Stimulated activated naive CD8-positive, alpha-beta T cell treated with anti-CD3 and anti-CD28 coated beads, Interleukin-15, Interleukin-2, amounts not matched to agents 100 ng/mL and 50 ng/mL, for 24 hours (primary cell): Measurements from ENCODE around the gene COL5A1.

Source experiments
- H3K27ac Mint-ChIP-seq: one replicate; pipeline ENCODE4 v1.8.0; 2021; ENCODE audit warnings: mild to moderate bottlenecking, mixed read lengths
- H3K27me3 Mint-ChIP-seq: one replicate; pipeline ENCODE4 v1.8.0; 2021; ENCODE audit warnings: mixed read lengths
- H3K36me3 Mint-ChIP-seq: one replicate; pipeline ENCODE4 v1.8.0; 2021; ENCODE audit warnings: low read depth, mixed read lengths
- H3K4me1 Mint-ChIP-seq: one replicate; pipeline ENCODE4 v1.8.0; 2021; ENCODE audit warnings: low read depth, mixed read lengths
- H3K4me3 Mint-ChIP-seq: one replicate; pipeline ENCODE4 v1.8.0; 2021; ENCODE audit warnings: mild to moderate bottlenecking, mixed read lengths
- H3K9me3 Mint-ChIP-seq: one replicate; pipeline ENCODE4 v1.8.0; 2021; ENCODE audit warnings: mixed read lengths

The COL5A1 gene

GRCh38 chr9:134784577-134785305, 143.1 kb downstream of the COL5A1 start:
- Mint-ChIP-seq H3K4me3 (no peak overlapping the region), H3K27me3 (no peaks in the 10 kb centered on the region), H3K36me3 (no peaks in the 10 kb centered on the region), H3K9me3 (no peaks in the 10 kb centered on the region), H3K27ac (no peak overlapping the region), H3K4me1 (no peaks in the 10 kb centered on the region)

- H3K27ac Mint-ChIP-seq, result no peak overlapping the region
- no peaks in the 10 kb centered on the region for H3K4me1 Mint-ChIP-seq
- H3K27me3 Mint-ChIP-seq, result no peaks in the 10 kb centered on the region
- no peaks in the 10 kb centered on the region for H3K9me3 Mint-ChIP-seq
- H3K4me3 Mint-ChIP-seq, result no peak overlapping the region
- no peaks in the 10 kb centered on the region for H3K36me3 Mint-ChIP-seq
Measured at GRCh38 chr9:134785325-134786108, 143.9 kb downstream of the COL5A1 start.

GRCh38 chr9:134787601-134788531, 146.3 kb downstream of the COL5A1 start:
- Mint-ChIP-seq H3K27ac (no peak overlapping the region), H3K9me3 (no peaks in the 10 kb centered on the region), H3K4me3 (no peak overlapping the region), H3K27me3 (no peaks in the 10 kb centered on the region), H3K4me1 (no peaks in the 10 kb centered on the region), H3K36me3 (no peaks in the 10 kb centered on the region)

GRCh38 chr9:134789168-134789567, 147.6 kb downstream of the COL5A1 start:
- no peak overlapping the region for H3K27ac Mint-ChIP-seq
- H3K9me3 Mint-ChIP-seq, result no peaks in the 10 kb centered on the region
- no peaks in the 10 kb centered on the region for H3K4me1 Mint-ChIP-seq
- H3K4me3 Mint-ChIP-seq, result no peak overlapping the region
- no peaks in the 10 kb centered on the region for H3K36me3 Mint-ChIP-seq
- H3K27me3 Mint-ChIP-seq, result no peaks in the 10 kb centered on the region

- H3K4me3 Mint-ChIP-seq, result no peak overlapping the region
- no peaks in the 10 kb centered on the region for H3K9me3 Mint-ChIP-seq
- H3K4me1 Mint-ChIP-seq, result no peaks in the 10 kb centered on the region
- H3K27me3 Mint-ChIP-seq, result no peaks in the 10 kb centered on the region
- H3K27ac Mint-ChIP-seq, result no peak overlapping the region
- no peaks in the 10 kb centered on the region for H3K36me3 Mint-ChIP-seq
Measured at GRCh38 chr9:134791009-134791408, 149.4 kb downstream of the COL5A1 start.

GRCh38 chr9:134792627-134793026, 151.0 kb downstream of the COL5A1 start:
- H3K36me3 Mint-ChIP-seq, result no peaks in the 10 kb centered on the region
- no peak overlapping the region for H3K4me3 Mint-ChIP-seq
- H3K4me1 Mint-ChIP-seq, result no peaks in the 10 kb centered on the region
- no peaks in the 10 kb centered on the region for H3K27me3 Mint-ChIP-seq
- no peak overlapping the region for H3K27ac Mint-ChIP-seq
- no peaks in the 10 kb centered on the region for H3K9me3 Mint-ChIP-seq

GRCh38 chr9:134793288-134794188, 151.9 kb downstream of the COL5A1 start:
- no peaks in the 10 kb centered on the region for H3K27me3 Mint-ChIP-seq
- H3K36me3 Mint-ChIP-seq, result no peaks in the 10 kb centered on the region
- H3K4me1 Mint-ChIP-seq, result no peaks in the 10 kb centered on the region
- no peaks in the 10 kb centered on the region for H3K9me3 Mint-ChIP-seq
- H3K4me3 Mint-ChIP-seq, result no peak overlapping the region
- no peak overlapping the region for H3K27ac Mint-ChIP-seq

- Mint-ChIP-seq H3K9me3 (no peaks in the 10 kb centered on the region), H3K4me3 (no peak overlapping the region), H3K4me1 (no peaks in the 10 kb centered on the region), H3K27ac (no peak overlapping the region), H3K36me3 (no peaks in the 10 kb centered on the region), H3K27me3 (no peaks in the 10 kb centered on the region)
Measured at GRCh38 chr9:134794663-134795370, 153.2 kb downstream of the COL5A1 start.

- Mint-ChIP-seq H3K36me3 (no peaks in the 10 kb centered on the region), H3K4me1 (no peaks in the 10 kb centered on the region), H3K4me3 (no peak overlapping the region), H3K27ac (no peak overlapping the region), H3K27me3 (no peaks in the 10 kb centered on the region), H3K9me3 (no peaks in the 10 kb centered on the region)
Measured at GRCh38 chr9:134795446-134795845, 153.8 kb downstream of the COL5A1 start.

GRCh38 chr9:134796882-134797281, 155.3 kb downstream of the COL5A1 start:
- H3K9me3 Mint-ChIP-seq, result no peaks in the 10 kb centered on the region
- H3K27me3 Mint-ChIP-seq, result no peaks in the 10 kb centered on the region
- H3K4me3 Mint-ChIP-seq, result no peak overlapping the region
- no peaks in the 10 kb centered on the region for H3K36me3 Mint-ChIP-seq
- no peaks in the 10 kb centered on the region for H3K4me1 Mint-ChIP-seq
- no peak overlapping the region for H3K27ac Mint-ChIP-seq

GRCh38 chr9:134800791-134801339, 159.3 kb downstream of the COL5A1 start:
- Mint-ChIP-seq H3K4me3 (no peak overlapping the region), H3K27me3 (no peaks in the 10 kb centered on the region), H3K4me1 (no peaks in the 10 kb centered on the region), H3K36me3 (no peaks in the 10 kb centered on the region), H3K27ac (no peak overlapping the region), H3K9me3 (no peaks in the 10 kb centered on the region)

GRCh38 chr9:134802216-134802795, 160.7 kb downstream of the COL5A1 start:
- Mint-ChIP-seq H3K4me1 (no peaks in the 10 kb centered on the region), H3K27ac (no peak overlapping the region), H3K4me3 (no peak overlapping the region), H3K36me3 (no peaks in the 10 kb centered on the region), H3K27me3 (no peaks in the 10 kb centered on the region), H3K9me3 (no peaks in the 10 kb centered on the region)

- Mint-ChIP-seq H3K4me3 (no peak overlapping the region), H3K9me3 (no peaks in the 10 kb centered on the region)
Measured at GRCh38 chr9:134804871-134805270, 163.3 kb downstream of the COL5A1 start.

More at GRCh38 chr9:134804871-134805270, 163.3 kb downstream of the COL5A1 start:
- Mint-ChIP-seq H3K27me3 (no peaks in the 10 kb centered on the region), H3K4me1 (no peaks in the 10 kb centered on the region), H3K36me3 (no peaks in the 10 kb centered on the region), H3K27ac (no peak overlapping the region)
